ACC112 (cell line): Measurements from ENCODE around the gene ADAM21.
"Not testable (repeated sequence)": the region's sequence is repeated elsewhere in the genome, so short reads cannot be mapped to it uniquely, and the experiment has no call there.

Experiments used
- H2AFZ ChIP-seq: fragments of 200-600 bp; sonication (generic); one replicate; pipeline ENCODE4 v1.6.0; 2017; ENCODE audit warnings: antibody characterized with exemption, low read length; ENCODE audit not compliant: unreplicated experiment
- H3K27ac ChIP-seq: fragments of 200-600 bp; sonication (generic); 2 replicates; pipeline ENCODE4 v1.5.1; 2014; ENCODE audit warnings: low read depth, mild to moderate bottlenecking, antibody characterized with exemption, low read length, moderate library complexity
- H3K27me3 ChIP-seq: fragments of 200-600 bp; sonication (generic); 2 replicates; pipeline ENCODE4 v1.6.1; 2014; ENCODE audit warnings: mild to moderate bottlenecking, antibody characterized with exemption, low read length, moderate library complexity, mixed read lengths; ENCODE audit not compliant: insufficient read depth
- H3K36me3 ChIP-seq: fragments of 200-600 bp; sonication (generic); 2 replicates; pipeline ENCODE4 v1.6.1; 2016; ENCODE audit warnings: mild to moderate bottlenecking, antibody characterized with exemption, low read length, moderate library complexity, mixed read lengths; ENCODE audit not compliant: insufficient read depth
- H3K4me1 ChIP-seq: fragments of 200-600 bp; sonication (generic); one replicate; pipeline ENCODE4 v1.6.1; 2016; ENCODE audit warnings: low read length, mixed read lengths; ENCODE audit not compliant: insufficient read depth, unreplicated experiment, control insufficient read depth
- H3K4me3 ChIP-seq: fragments of 200-600 bp; sonication (generic); 2 replicates; pipeline ENCODE4 v1.5.1; 2014; ENCODE audit warnings: mild to moderate bottlenecking, low read depth, low read length
- H3K79me2 ChIP-seq: fragments of 200-600 bp; sonication (generic); one replicate; pipeline ENCODE4 v1.6.0; 2016; ENCODE audit warnings: low read length; ENCODE audit not compliant: control insufficient read depth, unreplicated experiment, insufficient read depth

Gene ADAM21

GRCh38 chr14:70477356-70478105, 25.6 kb downstream of the ADAM21 start:
- H2AFZ ChIP-seq, H3K4me3 ChIP-seq, H3K36me3 ChIP-seq, H3K79me2 ChIP-seq, H3K27ac ChIP-seq, H3K4me1 ChIP-seq, H3K27me3 ChIP-seq: not testable (repeated sequence)

- Histone ChIP-seq H3K4me1 (no peaks in the 10 kb centered on the region), H3K4me3 (no peak overlapping the region), H2AFZ (no peak overlapping the region), H3K27me3 (no peaks in the 10 kb centered on the region), H3K79me2 (no peaks in the 10 kb centered on the region), H3K36me3 (no peaks in the 10 kb centered on the region), H3K27ac (no peak overlapping the region)
Measured at GRCh38 chr14:70489579-70490200, 37.7 kb downstream of the ADAM21 start.

- Histone ChIP-seq H2AFZ (no peak overlapping the region), H3K4me1 (no peaks in the 10 kb centered on the region), H3K27me3 (no peaks in the 10 kb centered on the region), H3K36me3 (no peaks in the 10 kb centered on the region), H3K27ac (no peak overlapping the region), H3K79me2 (no peaks in the 10 kb centered on the region), H3K4me3 (no peak overlapping the region)
Measured at GRCh38 chr14:70498191-70498590, 46.2 kb downstream of the ADAM21 start.
